Activated CD8-positive, alpha-beta memory T cell treated with anti-CD3 and anti-CD28 coated beads for 4 hours (primary cell): ENCODE results near the gene CCDC33.

ENCODE experiments used
- DNase-seq, 2 donors: peaks; one replicate each; pipeline ENCODE4 v3.0.0-alpha.2; 2020; ENCODE audit warnings: low read depth in 2 of 2

The CCDC33 gene

DNA sequence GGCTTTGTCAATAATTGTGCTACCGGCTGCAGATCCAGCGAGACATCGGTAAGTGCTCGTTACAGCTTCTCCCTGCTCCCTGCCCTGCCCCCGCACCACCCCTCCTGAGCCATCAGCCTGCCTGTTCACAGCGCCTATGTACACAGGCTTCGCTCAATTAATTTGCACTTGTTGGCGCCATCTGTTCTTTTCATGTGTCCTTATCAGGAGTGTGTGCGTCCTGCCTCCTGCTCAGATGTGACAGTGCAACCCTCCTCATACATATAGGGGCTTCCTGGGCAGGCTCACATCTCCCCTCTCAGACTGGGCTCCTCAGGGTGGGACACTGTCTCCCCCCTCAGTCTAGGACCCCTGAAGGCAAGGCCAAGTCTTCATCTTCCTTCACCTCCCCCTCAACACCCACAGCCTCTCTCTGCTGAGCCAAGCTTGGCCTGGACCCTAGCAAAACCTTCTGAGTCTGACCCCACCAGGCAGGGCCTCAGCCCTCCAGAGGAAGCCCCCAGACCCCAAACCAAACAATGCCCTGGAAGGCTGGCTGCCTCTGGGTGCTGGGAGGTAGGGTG, 76.4 kb downstream of the CCDC33 start:
- no peak for DNase-seq

DNA sequence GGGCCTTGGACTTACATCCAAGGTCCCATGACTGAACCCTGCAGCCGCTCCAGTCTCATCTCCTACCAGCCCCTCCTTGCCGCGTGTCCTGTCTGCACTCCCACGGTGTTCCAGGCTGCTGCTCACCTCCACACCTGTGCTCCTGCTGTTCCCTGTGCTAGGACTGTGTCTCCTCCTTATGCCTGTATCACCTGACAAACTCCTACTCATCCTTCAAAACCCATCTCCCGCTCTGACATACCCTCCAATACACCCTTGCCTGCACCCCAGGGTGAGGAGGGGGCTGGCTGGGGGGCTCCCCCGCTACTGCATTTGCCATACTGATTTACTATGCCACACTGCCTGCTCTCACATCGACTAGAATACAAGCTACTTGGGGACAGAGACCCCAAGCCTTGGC, 77.8 kb downstream of the CCDC33 start:
- DNase-seq, result no peak

DNA sequence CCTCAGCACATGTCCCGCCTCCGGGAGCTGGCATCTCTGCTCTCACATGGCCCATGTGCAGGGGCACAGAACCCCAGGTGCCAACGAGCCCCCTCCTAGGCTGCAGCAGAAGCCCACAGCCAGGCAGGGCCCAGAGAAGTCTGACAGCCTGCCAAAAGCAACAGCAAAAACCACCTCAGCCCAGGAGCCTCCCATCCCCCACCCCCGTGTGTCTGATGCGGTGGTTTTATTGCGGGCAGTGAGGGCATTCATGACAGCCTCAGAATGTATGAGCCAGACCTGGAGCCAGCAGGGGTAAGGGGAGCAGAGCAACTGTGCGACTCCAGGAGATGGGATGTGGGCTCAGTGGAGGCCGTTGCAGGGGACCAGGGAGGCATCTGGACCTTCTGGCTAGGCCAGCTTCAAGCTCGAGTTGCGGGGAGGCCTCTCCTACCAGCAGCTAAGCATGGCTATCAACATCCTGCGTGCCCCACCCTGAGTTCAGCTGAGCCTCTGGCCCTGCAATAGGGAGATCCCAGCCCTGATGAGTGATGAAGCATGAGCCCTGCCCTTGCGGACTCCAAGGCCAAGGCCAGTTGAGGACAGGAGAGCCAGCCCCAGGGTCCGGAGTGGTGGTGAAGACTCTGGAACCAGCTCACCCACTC, 78.8 kb downstream of the CCDC33 start:
- no peak for DNase-seq

DNA sequence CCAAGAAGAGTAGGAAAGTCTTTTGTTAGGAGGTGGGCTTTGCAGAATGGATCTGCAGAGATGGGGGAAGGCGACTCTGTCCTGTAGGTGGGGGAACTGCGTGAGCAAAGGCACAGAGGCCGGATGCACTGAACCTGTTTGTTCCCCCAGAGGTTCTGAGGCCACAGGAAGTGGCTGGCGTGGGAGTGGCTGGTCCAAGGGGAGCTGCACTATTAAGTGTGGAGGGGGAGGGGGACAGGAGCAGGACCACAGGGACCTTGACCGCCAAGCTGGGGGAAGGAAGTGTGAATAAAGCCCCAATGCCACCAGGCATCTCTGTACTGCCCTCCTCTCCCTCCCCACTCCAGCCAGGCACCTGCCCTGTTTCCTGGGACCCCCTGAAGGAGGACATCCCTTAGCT, 79.5 kb downstream of the CCDC33 start:
- no peak for DNase-seq

DNA sequence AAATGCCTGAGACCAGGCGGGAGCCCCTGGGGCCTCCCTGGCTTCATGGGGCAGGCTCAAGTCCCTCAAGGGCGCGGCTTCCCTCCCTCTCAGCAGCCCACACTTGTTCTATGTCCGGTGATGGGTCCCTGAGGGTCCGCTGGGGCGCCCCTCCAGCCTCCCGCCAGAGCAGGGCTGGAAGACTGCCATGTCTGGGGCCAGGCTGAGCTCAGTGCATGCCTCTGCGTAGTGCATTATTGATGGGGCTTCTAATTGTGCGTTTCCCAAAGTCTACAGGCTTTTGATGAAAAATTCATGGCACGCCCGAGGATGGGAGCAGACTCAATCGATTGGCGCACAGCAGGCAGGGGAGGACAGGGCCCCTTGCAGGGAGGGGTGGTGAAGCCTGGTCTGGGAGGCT, 80.0 kb downstream of the CCDC33 start:
- DNase-seq, result no peak

DNA sequence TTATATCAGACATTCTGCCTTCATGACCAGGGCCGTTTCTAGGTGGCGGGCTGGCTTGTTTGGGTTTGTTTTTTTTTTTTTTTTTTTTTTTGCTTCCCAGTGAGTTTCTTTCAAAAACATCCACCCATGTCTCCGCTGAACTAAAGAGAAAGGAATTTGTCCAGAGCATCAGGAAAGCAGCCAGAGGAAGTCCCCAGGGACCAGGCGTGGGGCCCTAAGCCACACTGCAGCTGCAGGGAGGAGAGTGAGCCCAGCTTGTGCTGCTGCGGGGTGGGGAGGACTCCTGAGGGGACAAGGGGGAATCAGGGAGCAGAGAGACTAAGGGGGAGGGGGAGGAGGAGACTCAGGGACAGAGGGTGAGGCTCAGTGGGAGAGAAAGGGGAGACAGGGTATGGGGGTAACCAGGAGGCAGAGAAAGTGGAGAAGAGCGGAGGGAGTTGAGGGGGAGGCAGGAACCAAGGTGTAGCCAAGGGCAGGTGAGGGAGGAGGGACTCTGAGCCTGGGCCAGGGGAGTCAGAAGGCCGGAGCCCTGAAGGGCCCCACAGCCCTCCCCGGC, 81.8 kb downstream of the CCDC33 start:
- DNase-seq, result no peak

DNA sequence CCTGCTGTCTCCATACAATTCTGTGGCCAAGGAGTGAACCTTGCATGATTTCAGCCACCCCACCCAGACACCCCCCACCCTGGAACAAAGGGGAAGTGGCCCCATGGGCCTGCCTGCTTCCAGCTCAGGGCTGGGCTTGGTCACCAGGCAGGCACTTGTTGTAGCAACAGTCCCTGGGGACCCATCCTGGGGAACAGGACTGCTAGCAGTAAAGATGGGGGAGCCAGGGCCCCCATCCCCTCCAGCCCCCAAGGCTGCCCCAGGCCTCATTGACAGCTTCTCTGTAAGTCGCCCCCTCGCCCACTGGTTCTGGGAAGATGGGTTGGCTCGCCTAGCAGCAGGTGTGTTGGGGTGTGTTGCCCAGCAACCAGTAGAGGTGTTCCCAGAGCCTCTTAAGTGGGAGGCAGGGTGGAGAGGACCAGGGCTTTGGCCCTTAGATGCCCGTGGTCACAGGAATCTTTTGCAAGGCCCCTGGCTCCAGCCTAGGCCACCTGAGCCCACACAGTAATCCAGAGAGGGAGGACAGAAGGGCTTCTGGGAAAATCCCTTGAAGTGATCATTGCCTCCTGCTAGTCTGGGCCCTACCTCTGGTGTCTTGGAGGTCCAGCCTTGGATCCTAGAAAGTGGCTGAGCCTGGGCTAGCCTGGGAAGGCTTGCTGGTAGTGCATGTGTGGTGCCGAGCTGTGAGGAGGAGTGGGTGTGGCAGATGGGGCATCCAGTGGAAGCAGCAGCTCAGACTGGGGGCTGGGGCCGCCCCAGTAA, 82.4 kb downstream of the CCDC33 start:
- DNase-seq, result no peak

DNA sequence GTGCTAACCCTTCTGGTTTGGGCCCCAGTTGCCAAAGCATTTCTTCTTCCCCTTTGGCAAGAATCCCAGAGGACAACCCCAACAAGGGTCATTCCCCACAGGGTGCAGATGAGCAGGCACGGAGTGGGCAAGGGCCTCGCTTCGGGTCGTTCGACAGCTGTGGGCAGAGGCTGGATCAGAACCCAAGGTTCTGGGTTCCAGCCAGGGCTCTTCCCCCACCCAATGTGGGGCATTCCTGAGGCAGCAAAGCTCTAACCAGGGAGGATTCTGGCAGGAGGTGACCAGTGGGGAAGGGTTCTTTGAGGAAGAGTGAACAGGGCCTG, 83.0 kb downstream of the CCDC33 start:
- DNase-seq, result no peak

DNA sequence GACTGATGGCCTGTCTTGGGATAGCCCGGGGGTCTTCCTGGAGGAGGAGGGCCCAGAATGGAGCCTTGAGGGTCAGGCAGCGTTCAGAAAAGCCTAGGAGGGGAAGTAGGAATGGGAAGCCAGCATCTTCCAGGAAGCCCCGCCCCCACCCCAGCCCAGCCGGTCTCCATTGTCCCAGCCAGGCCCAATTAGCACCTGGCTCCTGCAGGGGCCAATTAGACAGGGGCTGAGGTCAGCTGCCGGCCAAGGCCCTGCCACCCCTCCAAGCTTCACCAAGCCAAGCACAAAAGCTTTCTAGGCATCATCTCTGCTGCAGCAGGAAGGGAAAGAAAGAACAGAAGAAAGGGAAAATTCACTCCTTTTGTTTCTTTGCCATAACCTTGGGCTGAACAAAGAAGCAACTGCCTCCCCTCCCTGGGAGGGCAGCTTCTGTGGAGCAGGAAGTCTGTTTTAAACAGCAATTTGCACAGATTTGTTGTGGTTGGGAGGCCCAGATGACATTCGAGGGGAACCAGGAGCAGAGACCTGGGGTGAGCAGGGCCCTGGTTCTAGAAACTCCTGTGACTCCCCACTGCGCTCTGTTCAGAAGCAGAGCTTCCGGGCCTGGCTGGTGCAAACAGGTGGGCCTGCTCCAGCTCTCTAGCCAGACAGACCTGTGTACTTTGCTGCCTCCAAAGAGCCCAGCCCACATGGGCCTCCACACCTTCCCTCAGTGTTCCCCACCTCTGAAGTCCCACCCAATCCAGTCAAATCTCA, 83.6 kb downstream of the CCDC33 start:
- no peak for DNase-seq

DNA sequence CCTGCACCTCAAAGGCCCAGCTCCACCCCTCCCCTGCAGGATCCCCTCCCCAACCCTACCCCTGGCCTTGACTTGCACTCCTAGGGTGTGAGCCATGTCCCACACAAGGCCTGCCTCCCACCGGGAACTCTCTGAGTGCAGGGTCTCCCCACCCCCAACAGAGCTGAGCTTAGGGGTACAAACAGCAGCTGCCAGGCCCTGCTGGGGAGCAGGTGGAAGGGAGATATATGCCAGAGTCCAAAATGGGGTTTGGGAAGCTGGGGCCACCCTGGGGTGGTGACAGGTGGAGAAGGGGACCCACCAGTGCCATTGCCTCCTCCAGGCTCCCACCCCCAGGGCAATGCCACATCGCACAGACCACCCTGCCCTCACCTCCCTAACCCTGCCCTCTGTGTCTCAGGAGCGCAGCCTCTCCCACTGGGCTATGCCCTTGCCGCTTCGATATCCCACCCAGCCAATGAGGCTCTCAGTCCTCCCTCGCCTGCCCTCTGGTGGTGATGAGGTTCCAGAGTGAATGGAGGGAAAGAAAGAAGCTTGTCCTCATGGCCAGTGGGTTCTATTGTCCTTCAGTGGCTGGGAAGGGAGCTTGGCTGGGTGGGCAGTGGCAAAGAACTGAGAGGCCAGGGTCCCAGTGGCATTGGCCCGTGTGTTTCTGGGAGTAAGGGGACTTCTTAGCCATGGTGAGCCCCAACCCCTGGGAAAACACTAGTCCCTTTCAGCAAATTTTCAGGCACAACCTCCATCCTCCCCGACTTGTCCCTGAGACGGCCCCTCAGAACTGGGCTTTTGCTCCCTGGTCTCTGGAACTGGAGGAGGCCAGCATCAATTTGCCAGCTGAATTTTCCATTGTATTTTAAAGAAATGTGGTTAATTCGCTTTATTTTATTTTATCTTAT, 84.5 kb downstream of the CCDC33 start:
- peak in 1 of 2 donors; percentile 13 for DNase-seq

DNA sequence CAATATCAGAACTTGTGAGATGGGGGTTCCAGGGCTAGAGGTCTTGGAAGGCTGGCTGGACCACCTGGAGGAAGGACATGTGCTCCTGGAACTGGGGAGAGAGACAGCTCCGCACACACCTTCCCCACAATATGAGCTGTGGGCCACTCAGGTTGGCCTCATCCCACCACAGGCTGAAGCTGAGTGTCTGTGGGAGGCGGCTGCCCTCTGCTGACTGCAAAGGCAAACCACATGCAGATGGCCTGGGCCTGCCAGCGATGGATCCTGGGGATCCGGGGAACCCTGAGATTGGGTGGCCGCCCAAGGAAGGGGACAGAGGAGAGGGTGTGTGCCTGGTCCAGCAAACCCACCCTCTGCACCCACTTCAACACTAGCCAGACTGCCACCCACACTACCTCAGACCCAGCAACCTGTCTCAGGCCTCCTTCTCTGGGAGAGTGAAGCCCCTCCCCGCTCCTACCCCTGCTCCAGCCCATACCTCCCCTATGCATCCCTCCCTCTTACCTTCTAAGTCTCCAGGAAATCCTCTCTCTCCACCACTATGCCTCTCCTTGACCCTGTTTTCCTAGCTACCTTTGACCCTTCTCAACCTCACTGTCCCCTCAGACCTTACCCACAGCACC, 86.5 kb downstream of the CCDC33 start:
- DNase-seq, result peak; percentile 14 to 28

DNA sequence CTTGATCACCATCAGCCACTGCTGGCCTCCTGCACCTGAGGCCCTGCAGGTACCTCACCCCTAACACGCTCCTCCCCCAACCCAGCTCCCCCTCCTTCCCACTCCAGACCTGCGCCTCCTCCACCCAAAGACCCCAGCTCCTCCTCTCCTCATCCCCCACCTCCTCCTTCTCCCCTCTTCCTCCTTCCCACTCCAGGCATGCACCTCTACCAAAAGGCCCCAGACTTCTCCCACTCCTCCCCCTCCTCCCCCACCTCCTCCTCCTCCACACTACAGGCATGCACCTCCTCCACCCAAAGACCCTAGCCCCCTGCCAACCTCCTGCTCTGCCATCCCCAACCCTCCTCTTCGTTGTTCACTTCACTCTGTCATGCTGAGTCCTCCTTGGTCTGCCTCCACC, 88.6 kb downstream of the CCDC33 start:
- no peak for DNase-seq

DNA sequence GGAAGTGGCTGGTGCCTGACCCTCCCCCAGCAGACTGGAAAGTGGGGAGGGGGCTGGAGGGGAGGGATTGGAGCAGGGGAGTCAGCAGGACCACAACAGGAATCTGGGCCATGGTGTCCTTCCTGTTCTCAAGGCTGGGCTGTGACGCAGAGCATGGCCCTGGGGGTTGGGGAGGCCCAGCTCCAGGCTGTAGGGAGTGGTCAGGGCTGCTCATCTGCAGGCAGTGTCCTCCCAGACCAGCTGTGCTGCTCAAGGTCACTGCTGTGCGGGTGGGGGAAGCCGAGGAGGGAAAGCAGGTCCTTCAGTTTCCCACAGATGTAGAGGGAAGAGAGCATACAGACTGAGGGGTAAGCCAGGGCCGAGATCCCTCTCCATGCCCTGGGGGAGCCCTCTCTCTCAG, 90.6 kb downstream of the CCDC33 start:
- no peak for DNase-seq

DNA sequence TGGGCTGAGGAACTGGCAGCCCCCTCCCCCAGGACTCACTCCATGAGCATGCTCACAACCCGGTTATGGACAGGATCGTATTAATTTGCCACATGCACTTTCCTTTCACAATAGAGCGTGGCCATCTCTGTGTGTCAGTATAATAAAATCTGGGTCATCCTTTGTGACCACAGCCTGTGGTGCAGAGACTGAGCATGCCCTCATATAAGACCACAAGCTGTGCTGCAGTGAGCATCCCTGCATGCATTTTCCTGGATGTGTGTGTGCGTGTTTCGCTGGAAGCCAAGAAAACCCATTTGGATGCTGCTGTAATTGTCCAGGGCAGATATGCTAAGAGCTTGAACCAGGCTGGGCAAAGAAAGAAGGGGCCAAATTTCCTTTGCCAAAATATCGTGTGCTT, 91.6 kb downstream of the CCDC33 start:
- DNase-seq, result no peak

DNA sequence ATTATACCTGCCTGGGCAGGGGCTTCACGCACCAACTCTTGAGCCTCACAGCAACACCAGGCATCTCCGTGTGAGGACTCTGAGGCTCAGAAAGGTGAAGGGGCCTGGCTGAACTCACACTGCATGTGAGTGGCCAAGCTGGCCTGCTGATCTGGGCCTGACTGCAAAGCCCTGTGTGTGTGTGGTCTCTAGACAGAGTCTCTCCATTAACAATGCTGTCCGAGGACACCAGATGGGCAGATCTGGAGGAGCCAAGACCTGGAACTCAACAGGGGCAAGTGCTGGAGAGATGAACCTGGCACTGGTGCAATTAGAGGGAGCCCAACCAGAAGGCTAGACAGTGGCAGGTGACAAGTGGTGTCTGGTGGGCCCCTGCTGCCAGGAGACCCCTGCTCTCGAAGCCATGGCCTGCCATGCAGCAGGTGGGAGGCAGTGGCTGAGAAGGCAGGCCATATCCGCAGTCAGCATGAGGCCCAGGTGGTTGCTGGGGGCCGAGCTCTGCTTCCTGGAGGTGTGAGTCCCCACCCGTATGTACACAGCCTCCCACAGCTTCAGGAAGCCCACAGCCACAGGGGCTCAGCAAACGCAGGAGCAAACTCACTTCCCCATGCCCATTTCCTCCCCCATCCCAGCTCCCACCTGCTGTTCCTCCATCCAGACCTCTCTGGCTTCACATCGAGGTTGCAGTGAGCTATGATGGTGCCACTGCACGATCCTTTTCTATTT, 92.4 kb downstream of the CCDC33 start:
- DNase-seq, result no peak

DNA sequence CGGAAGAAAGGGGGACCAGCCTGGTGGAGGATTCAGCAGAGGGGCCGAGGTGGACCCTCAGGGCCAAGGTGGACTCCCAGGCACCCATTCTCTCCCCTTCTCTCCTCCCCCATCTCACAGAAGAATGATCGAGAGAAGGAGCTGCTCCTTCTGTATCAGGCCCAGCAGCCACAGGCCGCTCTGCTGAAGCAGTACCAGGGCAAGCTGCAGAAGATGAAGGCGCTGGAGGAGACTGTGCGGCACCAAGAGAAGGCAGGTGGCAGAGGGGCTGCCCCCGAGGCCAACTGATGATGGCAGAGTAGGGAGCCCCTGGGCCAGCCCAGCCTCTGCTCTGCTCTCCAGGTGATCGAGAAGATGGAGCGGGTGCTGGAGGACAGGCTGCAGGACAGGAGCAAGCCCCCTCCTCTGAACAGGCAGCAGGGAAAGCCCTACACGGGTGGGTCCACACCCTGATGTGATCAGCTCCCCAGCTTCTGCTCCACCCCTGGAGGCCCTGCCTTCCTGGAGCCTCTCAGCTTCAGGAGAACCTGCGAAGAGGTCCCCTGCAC, 94.8 kb downstream of the CCDC33 start:
- DNase-seq, result no peak

DNA sequence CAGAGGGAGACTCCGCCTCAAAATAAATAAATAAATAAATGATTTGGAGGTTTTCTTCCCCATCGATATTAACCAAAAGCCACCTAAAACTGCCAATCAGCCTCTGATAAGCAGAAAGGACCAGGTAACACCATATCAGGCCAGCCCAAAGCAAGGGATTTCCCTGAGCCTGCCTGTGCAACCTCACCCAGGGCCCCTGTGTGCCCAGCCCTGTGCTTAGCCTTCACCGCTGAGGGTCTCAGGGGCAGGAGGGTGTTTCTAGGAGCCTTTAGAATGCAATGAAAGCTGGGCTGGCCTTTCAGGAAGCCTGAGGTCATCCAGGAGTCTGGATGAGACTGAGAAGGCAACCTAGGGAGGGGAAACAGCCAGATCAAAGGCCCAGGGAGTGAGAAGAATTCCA, 95.9 kb downstream of the CCDC33 start:
- DNase-seq, result no peak

DNA sequence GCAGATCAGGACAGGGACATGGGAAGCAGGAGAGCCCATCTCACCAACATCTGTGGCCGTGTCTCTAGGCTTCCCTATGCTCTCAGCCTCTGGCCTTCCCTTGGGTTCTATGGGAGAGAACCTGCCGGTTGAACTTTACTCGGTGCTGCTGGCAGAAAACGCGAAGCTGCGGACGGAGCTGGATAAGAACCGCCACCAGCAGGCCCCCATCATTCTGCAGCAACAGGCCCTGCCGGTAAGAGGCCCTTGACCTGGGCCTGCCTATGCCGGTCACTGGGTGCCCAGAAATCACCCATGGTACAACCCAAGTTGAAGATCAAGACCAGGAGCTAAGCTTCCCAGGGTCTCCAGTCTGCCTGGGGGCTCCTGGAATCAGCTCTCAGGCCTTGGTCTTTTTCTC, 96.5 kb downstream of the CCDC33 start:
- DNase-seq, result no peak

DNA sequence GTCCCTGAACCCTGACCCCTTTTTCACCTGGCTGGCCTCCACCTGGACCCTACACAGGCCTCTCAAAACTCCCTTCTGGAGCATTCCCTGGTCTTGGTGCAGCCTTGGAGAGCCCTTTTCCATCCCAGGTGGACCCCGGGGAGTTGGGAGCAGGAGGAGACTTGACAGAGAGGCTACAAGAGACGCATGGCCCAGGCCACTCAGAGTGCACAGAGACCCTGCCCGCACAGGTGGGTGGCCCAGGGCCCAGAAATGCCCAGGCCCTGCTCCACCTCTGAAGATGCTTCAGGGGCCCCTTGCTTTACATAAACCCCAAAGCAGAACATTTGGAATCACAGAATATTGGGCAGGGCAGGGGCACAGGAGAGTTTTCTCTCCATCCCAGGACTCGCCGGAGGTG, 97.0 kb downstream of the CCDC33 start:
- DNase-seq, result no peak

DNA sequence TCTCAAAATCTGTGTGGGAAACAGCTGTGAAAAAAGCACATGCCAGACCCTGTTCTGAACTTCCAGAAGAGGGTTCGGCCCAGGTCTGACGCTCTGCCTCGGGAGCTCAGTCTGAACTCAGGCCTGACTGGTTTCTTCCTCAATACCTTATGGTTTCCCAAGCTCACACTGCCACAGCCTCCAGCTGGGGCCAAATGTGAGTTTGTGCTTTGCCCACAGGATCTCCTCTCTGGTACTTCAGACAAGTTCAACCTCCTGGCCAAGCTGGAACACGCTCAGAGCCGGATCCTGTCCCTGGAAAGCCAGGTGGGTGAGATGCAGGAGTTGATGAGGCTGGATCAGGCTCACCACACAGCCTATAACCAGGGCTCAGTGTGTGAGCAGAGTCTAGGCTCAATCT, 97.5 kb downstream of the CCDC33 start:
- no peak for DNase-seq
